Stimulated activated CD4-positive, alpha-beta T cell treated with anti-CD3 and anti-CD28 coated beads, TNF-alpha, amount 100 ng/mL, for 48 hours (primary cell): ENCODE data around the gene MARCO.

ENCODE experiments used
- DNase-seq, 3 donors: peaks; one replicate each; pipeline ENCODE4 v3.0.0-alpha.2; 2020; ENCODE audit warnings: low read depth in 3 of 3

MARCO gene

GRCh38 chr2:119040730-119041129, 98.7 kb downstream of the MARCO start:
- DNase-seq, result no peak
